T-cell (primary cell): ENCODE measurements around the gene VSIG10L. TPM values are rescaled to one million over a fixed set of nuclear protein-coding genes. Genes with fewer than 3 reads are reported as not detected.

Source experiments
- ATAC-seq, 4 experiments: fragments of 200-7000 bp in 3 of 4; fragments of 150-1000 bp in 1 of 4; cut with Tn5 transposase; replicated peaks in 1 of 4; 1 replicate in 3 of 4; 2 replicates in 1 of 4; pipeline ENCODE4 v1.10.0; 2021; ENCODE audit warnings: moderate library complexity in 3 of 4, mild to moderate bottlenecking in 2 of 4, moderate number of reproducible peaks in 1 of 4
- CTCF ChIA-PET, 2 donors: fragments of 300-600 bp; sonication (Branson Sonifier 250); formaldehyde crosslinking; loops; one replicate each; lab custom pipeline; 2022; ENCODE audit warnings: antibody characterized with exemption in 2 of 2; lab: Charles Lee
- POLR2A ChIA-PET, 2 donors: fragments of 300-600 bp; sonication (Branson Sonifier 250); formaldehyde crosslinking; loops; one replicate each; lab custom pipeline; 2022; ENCODE audit warnings: antibody characterized with exemption in 2 of 2; lab: Charles Lee
- DNase-seq, 35 experiments: peaks; one replicate each; pipeline versions ENCODE4 v3.0.0 to v3.0.0-alpha.2; 2013 to 2023
- H3K27ac ChIP-seq: one replicate; pipeline ENCODE4 v1.5.1; 2013; ENCODE audit warnings: low read length
- H3K27me3 ChIP-seq, 2 experiments: replicated peaks in 1 of 2; 1 replicate in 1 of 2; 2 replicates in 1 of 2; pipeline versions ENCODE4 v1.6.1 to v1.7.0; 2013; ENCODE audit warnings: low read length in 1 of 2, mixed read lengths in 1 of 2; ENCODE audit not compliant: control insufficient read depth in 2 of 2, insufficient read depth in 2 of 2; ENCODE audit errors: extremely low read depth in 1 of 2
- H3K36me3 ChIP-seq, 2 donors: 1 replicate in 1 of 2; 2 replicates in 1 of 2; pipeline versions ENCODE4 v1.6.1 to v1.7.0; 2013; ENCODE audit warnings: low read length in 1 of 2; ENCODE audit not compliant: control insufficient read depth in 2 of 2, insufficient read depth in 1 of 2; ENCODE audit errors: extremely low read depth in 1 of 2
- H3K4me1 ChIP-seq, 2 experiments: 1 replicate in 1 of 2; 2 replicates in 1 of 2; pipeline versions ENCODE4 v1.6.1 to v1.7.0; 2013; ENCODE audit warnings: low read length in 2 of 2, mixed read lengths in 1 of 2; ENCODE audit not compliant: insufficient read depth in 2 of 2, control insufficient read depth in 1 of 2; ENCODE audit errors: extremely low read depth in 1 of 2
- H3K4me3 ChIP-seq, 2 donors: 1 replicate in 1 of 2; 2 replicates in 1 of 2; pipeline versions ENCODE4 v1.5.1 to v1.7.0; 2013; ENCODE audit warnings: mild to moderate bottlenecking in 2 of 2, low read length in 1 of 2, moderate library complexity in 1 of 2; ENCODE audit not compliant: control insufficient read depth in 1 of 2; ENCODE audit errors: extremely low read depth in 1 of 2
- H3K9me3 ChIP-seq: 2 replicates; pipeline ENCODE4 v1.7.0; 2013
- H3K27ac Mint-ChIP-seq, 2 donors: one replicate each; pipeline ENCODE4 v1.8.0; 2020 to 2021; ENCODE audit warnings: mild to moderate bottlenecking in 2 of 2, mixed read lengths in 2 of 2
- H3K27me3 Mint-ChIP-seq, 2 donors: one replicate each; pipeline ENCODE4 v1.8.0; 2021 to 2022; ENCODE audit warnings: mixed read lengths in 2 of 2
- H3K36me3 Mint-ChIP-seq: one replicate; pipeline ENCODE4 v1.8.0; 2021; ENCODE audit warnings: mixed read lengths
- H3K4me1 Mint-ChIP-seq, 3 donors: one replicate each; pipeline ENCODE4 v1.8.0; 2020 to 2022; ENCODE audit warnings: mixed read lengths in 3 of 3, mild to moderate bottlenecking in 1 of 3
- H3K4me3 Mint-ChIP-seq, 3 donors: one replicate each; pipeline ENCODE4 v1.8.0; 2020 to 2022; ENCODE audit warnings: mild to moderate bottlenecking in 3 of 3, mixed read lengths in 3 of 3, moderate library complexity in 3 of 3
- H3K9me3 Mint-ChIP-seq, 3 donors: one replicate each; pipeline ENCODE4 v1.8.0; 2020 to 2022; ENCODE audit warnings: mixed read lengths in 3 of 3
- WGBS: methylation state at CpG from one replicate; pipeline ENCODE4 v1.1.5; 2013; ENCODE audit warnings: missing lambda C conversion rate; ENCODE audit not compliant: insufficient coverage; 5-methylcytosine and 5-hydroxymethylcytosine counted together
- total RNA-seq, 35 experiments: library from RNA in 6 of 35; stranded (reverse) in 6 of 35; fragments of 120-200 nt in 1 of 35; gene quantifications; one replicate each; pipeline versions ENCODE4 v1.2.1 to v1.2.4 and lab custom pipeline; 2013 to 2026

VSIG10L gene
- total RNA-seq, 5 donors from 2014 or later (not counting 1 experiment from before 2014, with no cell fraction given) = 0.18 to 0.70 (median 0.39) TPM

GRCh38 chr19:51285682-51286081 is 56.3 kb downstream of the VSIG10L start:
- H3K9me3 ChIP-seq = no peaks in the 10 kb centered on the region
- no peaks in the 10 kb centered on the region for H3K4me1 ChIP-seq
- Mint-ChIP-seq H3K4me1 (no peaks in the 10 kb centered on the region), H3K27ac (no peak overlapping the region), H3K4me3 (no peak overlapping the region), H3K36me3 (no peaks in the 10 kb centered on the region), H3K9me3 (peaks cover 0 to 10% (median 0%) of the 10 kb centered on the region in 3 donors), H3K27me3 (peaks cover 13 to 14% of the 10 kb centered on the region in 2 donors)
- CTCF ChIA-PET = no interaction called here
- DNase-seq (no peak), ATAC-seq (no peak)
- POLR2A ChIA-PET = no interaction called here
- H3K27me3 ChIP-seq = peaks cover 3 to 13% of the 10 kb centered on the region in 2 experiments
- H3K4me3 ChIP-seq = no peak overlapping the region
- H3K36me3 ChIP-seq = no peaks in the 10 kb centered on the region
- WGBS = no CpG with 5 or more reads among the region's 3 CpGs
- H3K27ac ChIP-seq = no peak overlapping the region

- no peaks in the 10 kb centered on the region for H3K4me1 ChIP-seq
- no peaks in the 10 kb centered on the region for H3K9me3 ChIP-seq
- WGBS = no CpG with 5 or more reads among the region's 4 CpGs
- H3K27me3 Mint-ChIP-seq = peaks cover 25 to 30% of the 10 kb centered on the region in 2 donors
- H3K27ac Mint-ChIP-seq = no peak overlapping the region
- DNase-seq (no peak), ATAC-seq (no peak)
- peaks cover 0 to 19% (median 4%) of the 10 kb centered on the region in 3 donors for H3K9me3 Mint-ChIP-seq
- no peak overlapping the region for H3K27ac ChIP-seq
- H3K4me3 ChIP-seq = no peak overlapping the region
- H3K36me3 ChIP-seq = no peaks in the 10 kb centered on the region
- no peaks in the 10 kb centered on the region for H3K4me1 Mint-ChIP-seq
- no peaks in the 10 kb centered on the region for H3K36me3 Mint-ChIP-seq
- ChIA-PET CTCF (no interaction called here), POLR2A (no interaction called here)
- H3K4me3 Mint-ChIP-seq = no peak overlapping the region
- H3K27me3 ChIP-seq = peaks cover 3 to 32% of the 10 kb centered on the region in 2 experiments
These were observed 59.6 kb downstream of the VSIG10L start for GRCh38 chr19:51282335-51282734.

Other genes starting within 250 kb of the VSIG10L start
- 10 to 100 TPM in 3 of 5 donors, 1 to 10 TPM in 2; 3.2 to 18.1 (median 15.9) TPM for gene CTU1, start 233.7 kb downstream of the VSIG10L start, total RNA-seq
- gene SIGLEC9, start 217.2 kb downstream of the VSIG10L start, total RNA-seq = 1 to 10 TPM in 3 of 5 donors, under 1 TPM in 2; 0.73 to 2.6 (median 1.6) TPM
- gene SIGLEC7, start 199.8 kb downstream of the VSIG10L start, total RNA-seq = 1 to 10 TPM in 2 of 5 donors, under 1 TPM in 2, not detected in 1; 0.30 to 3.3 (median 1.0) TPM
- under 1 TPM in 4 of 5 donors, not detected in 1; 0.23 to 0.60 (median 0.42) TPM for gene CD33, start 117.1 kb downstream of the VSIG10L start, total RNA-seq
- gene SIGLECL1, start 91.1 kb downstream of the VSIG10L start, total RNA-seq = not detected
- gene IGLON5, start 30.5 kb downstream of the VSIG10L start, total RNA-seq = under 1 TPM in 1 of 5 donors, not detected in 4; 0.10 TPM
- 10 to 100 TPM; 37.8 to 67.8 (median 61.1) TPM for gene ETFB, start 24.2 kb upstream of the VSIG10L start, total RNA-seq
- gene CLDND2, start 26.9 kb upstream of the VSIG10L start, total RNA-seq = 1 to 10 TPM; 2.0 to 8.5 (median 5.8) TPM
- gene NKG7, start 30.5 kb upstream of the VSIG10L start, total RNA-seq = 100 to 1,000 TPM in 4 of 5 donors, 10 to 100 TPM in 1; 42.9 to 356 (median 105) TPM
- not detected for gene LIM2, start 45.8 kb upstream of the VSIG10L start, total RNA-seq
- gene C19orf84, start 48.5 kb upstream of the VSIG10L start, total RNA-seq = not detected
- gene SIGLEC10, start 75.5 kb upstream of the VSIG10L start, total RNA-seq = 1 to 10 TPM in 3 of 5 donors, under 1 TPM in 2; 0.67 to 6.7 (median 1.8) TPM
- not detected for gene SIGLEC8, start 116.3 kb upstream of the VSIG10L start, total RNA-seq
- gene CEACAM18, start 136.4 kb upstream of the VSIG10L start, total RNA-seq = not detected
- not detected for gene SIGLEC12, start 159.7 kb upstream of the VSIG10L start, total RNA-seq
- gene SIGLEC6, start 189.5 kb upstream of the VSIG10L start, total RNA-seq = under 1 TPM in 4 of 5 donors, not detected in 1; 0.23 to 0.79 (median 0.64) TPM
- 10 to 100 TPM in 3 of 5 donors, 1 to 10 TPM in 2; 6.7 to 16.8 (median 12.3) TPM for gene ZNF175, start 229.1 kb upstream of the VSIG10L start, total RNA-seq